IMR-90 (cell line): ENCODE data around the gene CLEC2B. TPM values are rescaled to one million over a fixed set of nuclear protein-coding genes. Genes with fewer than 3 reads are reported as not detected.

Source experiments
- ATAC-seq: fragments of 200-7000 bp; cut with Tn5 transposase; 2 replicates; pipeline ENCODE4 v1.9.1; 2020; ENCODE audit warnings: low read depth, mild to moderate bottlenecking, moderate library complexity
- BruUV-seq: library from RNA; stranded (reverse); fragments of 400-500 nt; replicated peaks from 2 replicates; lab custom pipeline; 2021; lab: Mats Ljungman, UMichigan
- CTCF ChIA-PET: fragments of 300-600 bp; formaldehyde crosslinking; extraction: SDS; loops from one replicate; lab custom pipeline; 2021; ENCODE audit warnings: antibody characterized with exemption; lab: Yijun Ruan, JAX
- POLR2A ChIA-PET: fragments of 300-600 bp; sonication (Branson Sonifier 250); formaldehyde crosslinking; loops from one replicate; lab custom pipeline; 2022; ENCODE audit warnings: antibody characterized with exemption; ENCODE audit not compliant: unreplicated experiment; lab: Charles Lee
- DNase-seq: peaks from one replicate; pipeline ENCODE4 v3.0.0; 2013
- H2AFZ ChIP-seq: replicated peaks from 2 replicates; pipeline ENCODE3; 2013; ENCODE audit warnings: low read length, mild to moderate bottlenecking; ENCODE audit not compliant: poor library complexity
- H2AK5ac ChIP-seq: 2 replicates; pipeline ENCODE4 v1.6.1; 2013; ENCODE audit warnings: low read depth, low read length, inconsistent platforms
- H2AK9ac ChIP-seq: replicated peaks from 2 replicates; pipeline ENCODE3; 2013; ENCODE audit warnings: mild to moderate bottlenecking, low read depth, low read length, moderate library complexity; ENCODE audit not compliant: poor library complexity
- H2BK120ac ChIP-seq: 2 replicates; pipeline ENCODE4 v1.6.1; 2013; ENCODE audit warnings: low read depth, low read length, inconsistent platforms
- H2BK15ac ChIP-seq: 3 replicates; pipeline ENCODE4 v1.6.1; 2013; ENCODE audit warnings: low read depth, low read length, inconsistent platforms
- H2BK20ac ChIP-seq: 2 replicates; pipeline ENCODE4 v1.6.1; 2013; ENCODE audit warnings: low read depth, mild to moderate bottlenecking, inconsistent platforms, low read length, moderate library complexity
- H2BK5ac ChIP-seq: 2 replicates; pipeline ENCODE4 v1.6.1; 2013; ENCODE audit warnings: mild to moderate bottlenecking, low read depth, low read length, inconsistent platforms; ENCODE audit not compliant: poor library complexity, severe bottlenecking
- H3K14ac ChIP-seq: replicated peaks from 2 replicates; pipeline ENCODE4 v1.6.1; 2013; ENCODE audit warnings: low read depth, low read length, inconsistent platforms
- H3K18ac ChIP-seq: 2 replicates; pipeline ENCODE4 v1.6.1; 2013; ENCODE audit warnings: low read depth, low read length, control low read depth
- H3K23ac ChIP-seq: 2 replicates; pipeline ENCODE4 v1.6.1; 2013; ENCODE audit warnings: low read depth, low read length, inconsistent platforms
- H3K27ac ChIP-seq: 2 replicates; pipeline ENCODE4 v1.5.1; 2013; ENCODE audit warnings: mild to moderate bottlenecking, control low read depth, low read length; ENCODE audit not compliant: insufficient read depth
- H3K27me3 ChIP-seq: 2 replicates; pipeline ENCODE4 v1.6.1; 2013; ENCODE audit warnings: low read length; ENCODE audit not compliant: control insufficient read depth, insufficient read depth
- H3K36me3 ChIP-seq: 2 replicates; pipeline ENCODE4 v1.6.1; 2013; ENCODE audit warnings: low read length, mixed read lengths; ENCODE audit not compliant: control insufficient read depth, insufficient read depth
- H3K4ac ChIP-seq: 2 replicates; pipeline ENCODE4 v1.6.1; 2013; ENCODE audit warnings: low read depth, low read length, inconsistent platforms
- H3K4me1 ChIP-seq: 2 replicates; pipeline ENCODE4 v1.6.1; 2013; ENCODE audit warnings: low read length, mixed read lengths; ENCODE audit not compliant: control insufficient read depth, insufficient read depth
- H3K4me2 ChIP-seq: 2 replicates; pipeline ENCODE4 v1.6.1; 2013; ENCODE audit warnings: low read depth, mild to moderate bottlenecking, control low read depth, low read length, moderate library complexity
- H3K4me3 ChIP-seq: 2 replicates; pipeline ENCODE4 v1.5.1; 2013; ENCODE audit warnings: low read depth, mild to moderate bottlenecking, control low read depth, low read length, moderate library complexity; ENCODE audit not compliant: insufficient read depth
- H3K56ac ChIP-seq: 2 replicates; pipeline ENCODE4 v1.6.1; 2013; ENCODE audit warnings: low read length, inconsistent platforms; ENCODE audit not compliant: insufficient read depth; ENCODE audit errors: extremely low read depth
- H3K79me1 ChIP-seq, 2 experiments: 2 replicates each; pipeline ENCODE4 v1.6.1; 2013; ENCODE audit warnings: low read length in 2 of 2, inconsistent platforms in 1 of 2, low read depth in 1 of 2
- H3K9ac ChIP-seq: 2 replicates; pipeline ENCODE4 v1.6.1; 2013; ENCODE audit warnings: low read depth, low read length, control low read depth
- H3K9me1 ChIP-seq: 2 replicates; pipeline ENCODE4 v1.6.1; 2013; ENCODE audit warnings: low read length, inconsistent platforms; ENCODE audit not compliant: insufficient read depth
- H3K9me3 ChIP-seq: 2 replicates; pipeline ENCODE4 v1.6.1; 2013; ENCODE audit warnings: low read length; ENCODE audit not compliant: control insufficient read depth, insufficient read depth
- H4K20me1 ChIP-seq: 2 replicates; pipeline ENCODE4 v1.6.1; 2013; ENCODE audit warnings: low read length, inconsistent platforms; ENCODE audit not compliant: insufficient read depth
- H4K5ac ChIP-seq: 2 replicates; pipeline ENCODE4 v1.6.1; 2013; ENCODE audit warnings: mild to moderate bottlenecking, low read depth, low read length, control low read depth
- H4K8ac ChIP-seq, 2 experiments: 2 replicates each; pipeline ENCODE4 v1.6.1; 2013; ENCODE audit warnings: low read depth in 2 of 2, low read length in 2 of 2, control low read depth in 1 of 2, inconsistent platforms in 1 of 2
- H4K91ac ChIP-seq: 2 replicates; pipeline ENCODE4 v1.6.1; 2013; ENCODE audit warnings: low read depth, low read length, inconsistent platforms; ENCODE audit not compliant: insufficient read depth
- MAFK ChIP-seq: IDR thresholded peaks from 2 replicates; pipeline ENCODE4 v1.6.1; 2012; ENCODE audit warnings: low read depth, low read length, improper control_type of control experiment
- MAZ ChIP-seq: IDR thresholded peaks from 2 replicates; pipeline ENCODE4 v1.6.1; 2012; ENCODE audit warnings: low read depth, mild to moderate bottlenecking, low read length, improper control_type of control experiment, moderate library complexity, borderline replicate concordance
- NFE2L2 ChIP-seq: fragments of 150-350 bp; IDR thresholded peaks from 2 replicates; pipeline ENCODE4 v1.6.1; 2016; ENCODE audit warnings: low read depth, mild to moderate bottlenecking, low read length
- RAD21 ChIP-seq: IDR thresholded peaks from 2 replicates; pipeline ENCODE4 v1.6.1; 2012; ENCODE audit warnings: low read length, improper control_type of control experiment
- WGBS, 2 experiments: methylation state at CpG; one replicate each; pipeline versions ENCODE4 v1.1.5 to v1.1.7; 2013; ENCODE audit warnings: missing lambda C conversion rate in 2 of 2; ENCODE audit not compliant: insufficient read length in 1 of 2; ENCODE audit errors: extremely low coverage in 2 of 2; 5-methylcytosine and 5-hydroxymethylcytosine counted together
- dilution Hi-C: fragments of 300-500 bp; cut with HindIII; formaldehyde crosslinking; loops from one replicate; pipeline ENCODE4 v1.14.3; 2018; ENCODE audit warnings: low sequenced_read_pairs; ENCODE audit not compliant: unreplicated experiment
- in situ Hi-C: fragments of 300-500 bp; cut with MboI; formaldehyde crosslinking; loops from 3 replicates; pipeline ENCODE4 v1.14.3; 2019; ENCODE audit warnings: low sequenced_read_pairs, inconsistent platforms, mixed read lengths
- intact Hi-C: fragments of 100-400 bp; cut with micrococcal nuclease; formaldehyde crosslinking; loops from 2 replicates; pipeline ENCODE4 v1.10.0; 2022
- polyA plus RNA-seq, 3 experiments: library from polyadenylated mRNA; depleted of rRNA; stranded (reverse); fragments of >200 nt; gene quantifications; 2 replicates each; pipeline ENCODE4 v1.2.3, GENCODE V29; 2012; ENCODE audit warnings: low replicate concordance in 1 of 3
- total RNA-seq: library from RNA; depleted of rRNA; stranded (reverse); fragments of >200 nt; gene quantifications from 2 replicates; pipeline ENCODE4 v1.2.3, GENCODE V29; 2012

The CLEC2B gene
- total and polyA plus RNA-seq, 2 of the 4 experiments (the other 2 are of a cell fraction): 0.18 to 0.31 TPM

DNA sequence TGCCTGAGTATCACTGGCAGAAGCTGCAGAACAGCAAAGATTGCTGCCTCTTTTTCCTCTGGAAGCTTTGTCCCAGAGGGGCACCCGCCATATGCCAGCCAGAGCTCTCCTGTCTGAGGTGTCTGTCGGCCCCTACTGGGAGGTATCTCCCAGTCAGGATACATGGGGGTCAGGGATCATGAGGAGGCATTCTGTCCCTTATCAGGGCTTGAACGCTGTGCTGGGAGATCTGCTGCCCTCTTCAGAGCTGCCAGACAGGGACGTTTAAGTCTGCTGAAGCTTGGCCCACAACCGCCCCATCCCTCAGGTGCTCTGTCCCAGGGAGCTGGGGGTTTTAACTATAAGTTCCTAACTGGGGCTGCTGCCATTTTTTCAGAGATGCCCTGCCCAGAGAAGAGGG is 20.3 kb downstream of the CLEC2B start:
- no peaks in the 10 kb centered on the region for H3K4me1 ChIP-seq
- no peak overlapping the region for H2BK15ac ChIP-seq
- H3K56ac ChIP-seq: no peak overlapping the region
- no peak overlapping the region for H2BK120ac ChIP-seq
- intact Hi-C loops: no loop called here
- no peaks in the 10 kb centered on the region for H3K79me1 ChIP-seq
- H4K91ac ChIP-seq: no peak overlapping the region
- no peak overlapping the region for H3K4me2 ChIP-seq
- H3K14ac ChIP-seq: no peak overlapping the region
- in situ Hi-C loops: no loop called here
- H3K27me3 ChIP-seq: no peaks in the 10 kb centered on the region; the same call in none of the 2 replicates
- no peak overlapping the region for H2AK5ac ChIP-seq
- dilution Hi-C loops: no loop called here
- no peak overlapping the region for H3K18ac ChIP-seq
- no peak overlapping the region for H2BK5ac ChIP-seq
- ChIA-PET POLR2A (no interaction called here), CTCF (no interaction called here)
- no peaks in the 10 kb centered on the region for H3K9me3 ChIP-seq
- no peak overlapping the region for H3K9ac ChIP-seq
- no peaks in the 10 kb centered on the region for H3K36me3 ChIP-seq
- no peak overlapping the region for H3K4ac ChIP-seq
- no TSS peak for BruUV-seq
- no peak overlapping the region for H3K4me3 ChIP-seq
- H4K8ac ChIP-seq: no peak overlapping the region
- no peak overlapping the region for H3K27ac ChIP-seq
- H2AFZ ChIP-seq: no peak overlapping the region
- no peak for TF ChIP-seq MAFK
- TF ChIP-seq NFE2L2: no peak
- no peak for TF ChIP-seq RAD21
- TF ChIP-seq MAZ: no peak
- H4K20me1 ChIP-seq: no peaks in the 10 kb centered on the region
- 40% methylated on average over 1 of the region's 5 CpGs; no CpG with 5 or more reads in 1 of the 2 experiments for WGBS, 2 experiments
- H3K9me1 ChIP-seq: no peaks in the 10 kb centered on the region
- no peak overlapping the region for H3K23ac ChIP-seq
- no peak overlapping the region for H2AK9ac ChIP-seq
- H2BK20ac ChIP-seq: no peak overlapping the region
- DNase-seq (no peak), ATAC-seq (no peak)
- no peak overlapping the region for H4K5ac ChIP-seq
